Hepatocyte (in vitro differentiated cells): ENCODE measurements around the gene MFSD6.

Experiments used
- CTCF ChIP-seq: fragments of 200-600 bp; sonication (generic); IDR thresholded peaks from 2 replicates; pipeline ENCODE4 v1.5.1; 2016; ENCODE audit warnings: antibody characterized with exemption, mild to moderate bottlenecking; ENCODE audit not compliant: poor library complexity
- EZH2 ChIP-seq: fragments of 200-600 bp; sonication (generic); IDR thresholded peaks from 2 replicates; pipeline ENCODE4 v1.6.1; 2016; ENCODE audit warnings: antibody characterized with exemption, mild to moderate bottlenecking, borderline replicate concordance
- EZH2phosphoT487 ChIP-seq: fragments of 200-600 bp; sonication (generic); IDR thresholded peaks from one replicate; pipeline ENCODE4 v1.6.1; 2018; ENCODE audit warnings: antibody characterized with exemption, mild to moderate bottlenecking, low read depth, moderate library complexity; ENCODE audit not compliant: unreplicated experiment, severe bottlenecking

GRCh38 chr2:190532581-190532980 is 124.4 kb downstream of the MFSD6 start:
- TF ChIP-seq CTCF, result no peak
- TF ChIP-seq EZH2phosphoT487, result no peak
- TF ChIP-seq EZH2, result no peak
